Breast epithelium (tissue), 4 donors: ENCODE measurements around the gene MAP2K4. TPM values are rescaled to one million over a fixed set of nuclear protein-coding genes. Genes with fewer than 3 reads are reported as not detected.

Experiments
- DNase-seq, 2 donors: peaks; one replicate each; pipeline ENCODE4 v3.0.0-alpha.2; 2019; ENCODE audit warnings: low spot score in 2 of 2
- H3K27ac ChIP-seq, 2 donors: fragments of 200-600 bp; sonication (generic) in 1 of 2; one replicate each; pipeline ENCODE4 v1.5.1; 2016 to 2019; ENCODE audit warnings: mild to moderate bottlenecking in 1 of 2
- H3K27me3 ChIP-seq, 2 donors: fragments of 200-600 bp; sonication (generic) in 1 of 2; one replicate each; pipeline versions ENCODE4 v1.5.1 to v1.6.0; 2017 to 2019; ENCODE audit warnings: control low read depth in 1 of 2, mild to moderate bottlenecking in 1 of 2
- H3K36me3 ChIP-seq: fragments of 200-600 bp; one replicate; pipeline ENCODE4 v1.5.1; 2019
- H3K4me1 ChIP-seq, 2 donors: fragments of 200-600 bp; sonication (generic); one replicate each; pipeline ENCODE4 v1.5.1; 2016 to 2019; ENCODE audit warnings: control low read depth in 1 of 2
- H3K4me3 ChIP-seq, 3 donors: fragments of 200-600 bp; sonication (generic); 1 replicate in 2 of 3; 2 replicates in 1 of 3; pipeline ENCODE4 v1.5.1; 2016 to 2019; ENCODE audit warnings: mild to moderate bottlenecking in 3 of 3, moderate library complexity in 2 of 3
- H3K9me3 ChIP-seq, 2 donors: fragments of 200-600 bp; sonication (generic) in 1 of 2; one replicate each; pipeline ENCODE4 v1.5.1; 2016 to 2019; ENCODE audit warnings: control low read depth in 1 of 2
- POLR2A ChIP-seq: fragments of 450-650 bp; IDR thresholded peaks from one replicate; pipeline ENCODE4 v1.6.1; 2016; ENCODE audit warnings: antibody characterized with exemption, mild to moderate bottlenecking, moderate library complexity
- POLR2AphosphoS5 ChIP-seq, 3 donors: sonication (generic); formaldehyde crosslinking; IDR thresholded peaks; one replicate each; pipeline ENCODE4 v1.6.1; 2017; ENCODE audit warnings: antibody characterized with exemption in 3 of 3
- intact Hi-C: fragments of 100-400 bp; cut with DNase I; formaldehyde crosslinking; loops from one replicate; pipeline ENCODE4 v1.15.1; 2023; ENCODE audit warnings: low total_unique reads
- total RNA-seq, 3 donors: library from RNA; depleted of rRNA; stranded (reverse); fragments of >200 nt; gene quantifications; one replicate each; pipeline ENCODE4 v1.1.0, GENCODE V29; 2016
- TF ChIP-seq, protein P1 (sequence below), 3 donors: fragments of 450-650 bp; IDR thresholded peaks; one replicate each; pipeline ENCODE4 v1.5.1; 2016 to 2017; ENCODE audit warnings: antibody characterized with exemption in 3 of 3, mild to moderate bottlenecking in 3 of 3, moderate library complexity in 3 of 3

The MAP2K4 gene
- total RNA-seq, 3 donors from 2014 or later: 23.2 to 47.6 (median 38.7) TPM

DNA sequence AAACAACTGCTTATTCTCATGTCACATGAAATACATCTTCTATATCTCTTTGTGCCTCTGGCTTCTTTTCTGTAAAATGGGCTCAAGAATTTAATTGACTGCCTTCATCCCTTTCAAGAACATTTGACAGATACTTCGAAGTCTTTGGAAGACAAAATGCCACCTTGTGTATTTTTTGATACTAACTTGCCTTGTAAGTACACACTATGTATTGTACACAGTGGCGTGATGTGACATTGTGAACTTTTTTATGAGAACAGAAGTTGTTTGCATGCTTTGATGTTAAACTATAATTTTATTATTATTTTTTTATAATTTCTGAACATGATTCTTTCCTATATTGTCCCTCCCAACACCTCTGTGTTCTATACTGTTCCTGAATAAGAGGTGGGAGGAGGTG lies 73.7 kb downstream of the MAP2K4 start:
- no peak for DNase-seq
- Histone ChIP-seq H3K27me3 (no peaks in the 10 kb centered on the region), H3K9me3 (no peaks in the 10 kb centered on the region), H3K27ac (no peak overlapping the region), H3K36me3 (no peaks in the 10 kb centered on the region), H3K4me1 (no peaks in the 10 kb centered on the region), H3K4me3 (no peak overlapping the region)
- TF ChIP-seq POLR2A: no peak
- TF ChIP-seq, protein P1, sequence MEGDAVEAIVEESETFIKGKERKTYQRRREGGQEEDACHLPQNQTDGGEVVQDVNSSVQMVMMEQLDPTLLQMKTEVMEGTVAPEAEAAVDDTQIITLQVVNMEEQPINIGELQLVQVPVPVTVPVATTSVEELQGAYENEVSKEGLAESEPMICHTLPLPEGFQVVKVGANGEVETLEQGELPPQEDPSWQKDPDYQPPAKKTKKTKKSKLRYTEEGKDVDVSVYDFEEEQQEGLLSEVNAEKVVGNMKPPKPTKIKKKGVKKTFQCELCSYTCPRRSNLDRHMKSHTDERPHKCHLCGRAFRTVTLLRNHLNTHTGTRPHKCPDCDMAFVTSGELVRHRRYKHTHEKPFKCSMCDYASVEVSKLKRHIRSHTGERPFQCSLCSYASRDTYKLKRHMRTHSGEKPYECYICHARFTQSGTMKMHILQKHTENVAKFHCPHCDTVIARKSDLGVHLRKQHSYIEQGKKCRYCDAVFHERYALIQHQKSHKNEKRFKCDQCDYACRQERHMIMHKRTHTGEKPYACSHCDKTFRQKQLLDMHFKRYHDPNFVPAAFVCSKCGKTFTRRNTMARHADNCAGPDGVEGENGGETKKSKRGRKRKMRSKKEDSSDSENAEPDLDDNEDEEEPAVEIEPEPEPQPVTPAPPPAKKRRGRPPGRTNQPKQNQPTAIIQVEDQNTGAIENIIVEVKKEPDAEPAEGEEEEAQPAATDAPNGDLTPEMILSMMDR (IDR thresholded peaks at IDR 0.05): no peak
- no peak for TF ChIP-seq POLR2AphosphoS5 (IDR thresholded peaks at IDR 0.05)
- intact Hi-C loops: no loop called here

DNA sequence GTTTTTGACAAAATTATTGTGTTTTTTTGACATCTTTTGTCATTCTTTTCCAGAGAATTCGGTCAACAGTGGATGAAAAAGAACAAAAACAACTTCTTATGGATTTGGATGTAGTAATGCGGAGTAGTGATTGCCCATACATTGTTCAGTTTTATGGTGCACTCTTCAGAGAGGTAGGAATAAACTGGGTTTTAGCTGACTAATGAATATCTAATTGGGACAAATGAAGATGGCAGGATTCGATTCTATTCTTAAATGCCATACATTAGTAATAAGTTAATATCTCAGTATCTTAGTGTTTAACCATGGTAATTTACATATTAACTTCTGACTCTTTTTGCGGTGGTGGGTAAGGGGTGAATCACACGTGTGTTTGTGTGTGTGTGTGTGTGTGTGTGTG lies 74.8 kb downstream of the MAP2K4 start:
- Histone ChIP-seq H3K9me3 (no peaks in the 10 kb centered on the region), H3K4me1 (no peaks in the 10 kb centered on the region), H3K27ac (no peak overlapping the region), H3K36me3 (no peaks in the 10 kb centered on the region), H3K4me3 (no peak overlapping the region), H3K27me3 (no peaks in the 10 kb centered on the region)
- no peak for DNase-seq
- intact Hi-C loops: no loop called here
- TF ChIP-seq POLR2A (no peak), POLR2AphosphoS5 (IDR thresholded peaks at IDR 0.05) (no peak)
- TF ChIP-seq, protein P1 (IDR thresholded peaks at IDR 0.05): no peak

DNA sequence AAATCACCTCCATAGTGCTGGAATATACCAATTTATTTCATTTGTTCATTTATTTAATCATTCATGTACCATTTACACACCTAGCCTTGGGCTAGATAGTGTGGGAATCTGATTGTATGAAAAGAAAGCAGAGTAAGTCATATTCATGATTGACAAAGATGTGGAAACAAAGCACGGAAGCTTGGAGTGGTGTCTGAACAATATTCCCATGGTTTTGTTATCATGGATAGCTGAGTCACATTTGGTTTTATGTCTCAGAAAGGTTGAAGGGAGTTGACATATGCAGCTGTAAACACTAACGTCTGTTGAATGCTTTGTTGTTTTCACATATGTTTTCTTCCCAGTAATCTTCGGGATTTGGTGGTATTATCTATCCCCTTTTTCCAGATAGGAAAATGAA lies 76.6 kb downstream of the MAP2K4 start:
- H3K4me3 ChIP-seq: no peak overlapping the region
- intact Hi-C loops: no loop called here
- no peaks in the 10 kb centered on the region for H3K27me3 ChIP-seq
- H3K36me3 ChIP-seq: no peaks in the 10 kb centered on the region
- no peaks in the 10 kb centered on the region for H3K4me1 ChIP-seq
- DNase-seq: no peak
- H3K9me3 ChIP-seq: peaks cover 0 to 5% of the 10 kb centered on the region in 2 donors
- TF ChIP-seq, protein P1 (IDR thresholded peaks at IDR 0.05): no peak
- TF ChIP-seq POLR2A: no peak
- no peak for TF ChIP-seq POLR2AphosphoS5 (IDR thresholded peaks at IDR 0.05)
- no peak overlapping the region for H3K27ac ChIP-seq

DNA sequence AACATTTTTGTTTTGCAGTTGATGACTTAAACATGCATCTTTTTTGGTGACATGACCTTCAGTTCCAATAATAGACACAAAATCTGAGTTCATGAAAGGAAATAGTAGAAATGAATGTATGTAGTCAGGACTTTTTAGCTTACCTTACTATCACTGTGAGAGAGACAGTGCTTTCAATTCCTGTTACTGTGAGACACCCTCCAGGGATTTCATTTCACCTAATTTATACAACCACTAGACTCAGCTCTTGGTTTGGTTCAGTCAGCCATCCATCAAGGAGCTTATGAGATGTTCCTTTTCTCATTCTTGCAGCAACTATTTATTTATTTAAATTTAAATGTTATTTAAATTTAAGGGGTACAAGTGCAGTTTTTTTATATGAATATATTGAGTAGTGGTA lies 77.9 kb downstream of the MAP2K4 start:
- Histone ChIP-seq H3K27ac (no peak overlapping the region), H3K4me3 (no peak overlapping the region), H3K4me1 (no peaks in the 10 kb centered on the region), H3K36me3 (no peaks in the 10 kb centered on the region), H3K27me3 (no peaks in the 10 kb centered on the region), H3K9me3 (peaks cover 0 to 5% of the 10 kb centered on the region in 2 donors)
- TF ChIP-seq POLR2A (no peak), POLR2AphosphoS5 (IDR thresholded peaks at IDR 0.05) (no peak)
- TF ChIP-seq, protein P1 (IDR thresholded peaks at IDR 0.05): no peak
- DNase-seq: no peak
- intact Hi-C loops: no loop called here

DNA sequence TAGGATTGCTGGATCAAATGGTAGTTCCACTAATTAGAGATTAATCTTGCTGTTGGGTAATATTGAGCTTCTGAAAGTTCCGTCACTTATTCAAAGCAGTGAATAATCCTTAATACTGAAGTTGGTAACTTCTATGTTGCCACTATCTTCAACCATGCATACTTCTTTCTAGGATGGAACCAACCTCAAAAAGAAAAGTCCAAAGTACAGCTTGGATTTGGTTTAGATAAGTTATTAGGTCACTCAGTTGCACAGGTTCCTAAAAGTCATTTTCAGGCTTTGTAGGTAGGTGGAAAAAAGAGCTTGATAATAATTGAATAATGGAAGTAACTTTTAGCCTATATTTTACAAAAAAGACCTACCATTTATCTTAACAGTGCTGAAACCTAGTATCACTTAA lies 78.7 kb downstream of the MAP2K4 start:
- no peak overlapping the region for H3K27ac ChIP-seq
- no peak overlapping the region for H3K4me3 ChIP-seq
- DNase-seq: no peak
- intact Hi-C loops: no loop called here
- no peaks in the 10 kb centered on the region for H3K4me1 ChIP-seq
- H3K9me3 ChIP-seq: peaks cover 0 to 5% of the 10 kb centered on the region in 2 donors
- no peaks in the 10 kb centered on the region for H3K27me3 ChIP-seq
- no peaks in the 10 kb centered on the region for H3K36me3 ChIP-seq
- TF ChIP-seq POLR2AphosphoS5 (IDR thresholded peaks at IDR 0.05) (no peak), POLR2A (no peak)
- TF ChIP-seq, protein P1 (IDR thresholded peaks at IDR 0.05): no peak
